GM21737 (cell line): ENCODE results near the gene SUCNR1.
"Not testable (repeated sequence)": the region's sequence is repeated elsewhere in the genome, so short reads cannot be mapped to it uniquely, and the experiment has no call there.

Experiments
- ATAC-seq: cut with Tn5 transposase; IDR thresholded peaks from one replicate; pipeline ENCODE4 v1.9.1; 2021; ENCODE audit warnings: mild to moderate bottlenecking, moderate library complexity; ENCODE audit not compliant: unreplicated experiment

The SUCNR1 gene

GRCh38 chr3:151900884-151901643, 27.6 kb downstream of the SUCNR1 start:
- ATAC-seq: no peak

DNA sequence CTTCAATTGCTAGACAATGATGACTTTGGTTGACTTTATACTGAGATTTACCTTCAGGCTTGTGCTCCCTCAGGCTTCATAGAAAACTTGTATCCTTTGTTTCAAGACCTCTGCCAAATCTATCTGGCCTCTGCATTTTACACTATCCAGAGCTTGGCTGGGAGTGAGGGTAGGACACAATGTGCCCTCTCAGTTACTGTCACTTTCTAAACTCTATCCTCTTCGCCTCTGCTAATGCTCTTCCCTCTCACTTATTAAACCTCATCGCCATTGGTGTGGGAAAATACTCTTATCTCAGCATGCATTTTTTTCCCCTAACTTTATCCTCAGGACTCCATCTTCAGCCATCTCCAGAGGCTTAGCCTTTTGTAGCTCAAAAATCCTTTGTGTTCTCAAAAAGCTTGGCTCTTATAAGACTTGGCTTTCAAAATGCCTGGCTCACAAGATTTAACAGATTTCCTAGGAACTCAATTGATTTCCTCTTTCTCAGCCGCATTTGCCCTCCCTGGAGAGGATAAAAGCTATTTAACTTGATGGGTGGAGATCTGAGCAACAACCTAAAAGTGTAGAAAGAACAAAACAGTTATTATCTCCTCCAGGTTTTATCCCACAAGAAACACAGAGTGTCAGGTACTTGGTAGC, 28.3 kb downstream of the SUCNR1 start:
- ATAC-seq: no peak

- no peak for ATAC-seq
These were observed 30.1 kb downstream of the SUCNR1 start for GRCh38 chr3:151903501-151903991.

GRCh38 chr3:151905647-151906046, 32.2 kb downstream of the SUCNR1 start:
- ATAC-seq: no peak

DNA sequence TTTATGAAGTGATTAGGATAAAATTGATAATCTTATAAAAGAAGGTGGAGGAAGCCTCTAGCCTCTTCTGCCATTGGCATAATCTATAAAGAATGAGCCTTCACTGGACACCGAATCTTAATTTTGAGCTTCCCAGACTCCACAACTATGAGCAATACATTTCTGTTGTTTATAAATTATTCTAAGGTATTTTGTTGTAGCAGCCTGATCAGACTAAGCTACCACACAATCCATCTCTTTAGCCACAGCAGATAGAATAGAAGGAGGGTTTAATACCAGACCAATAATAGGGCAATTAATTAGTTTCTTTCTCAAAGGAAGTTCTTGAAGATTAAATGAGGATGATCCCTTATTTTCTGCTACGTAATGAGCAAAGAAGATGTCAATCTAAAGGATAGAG, 33.3 kb downstream of the SUCNR1 start:
- ATAC-seq: no peak

- no peak for ATAC-seq
These were observed 35.0 kb downstream of the SUCNR1 start for GRCh38 chr3:151908399-151908798.

- no peak for ATAC-seq
These were observed 36.4 kb downstream of the SUCNR1 start for GRCh38 chr3:151909681-151910405.

DNA sequence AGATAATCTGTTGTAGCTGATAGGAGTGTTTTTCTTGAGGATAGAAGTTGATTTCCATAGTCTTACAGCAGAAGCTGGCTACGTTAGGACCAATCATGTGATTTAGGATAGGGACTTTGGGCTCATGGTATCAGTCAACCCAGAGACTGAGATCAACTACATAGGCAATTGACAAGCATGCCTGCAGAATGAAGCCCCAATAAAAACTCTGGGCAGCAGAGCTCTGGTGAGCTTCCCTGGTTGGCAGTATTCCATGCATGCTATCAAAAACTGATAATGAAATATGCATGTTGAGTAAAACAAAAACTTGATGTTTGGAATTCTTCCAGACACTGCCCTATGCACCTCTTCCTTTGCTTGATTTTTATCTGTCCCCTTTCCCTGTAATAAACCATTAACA, 38.0 kb downstream of the SUCNR1 start:
- ATAC-seq: no peak

DNA sequence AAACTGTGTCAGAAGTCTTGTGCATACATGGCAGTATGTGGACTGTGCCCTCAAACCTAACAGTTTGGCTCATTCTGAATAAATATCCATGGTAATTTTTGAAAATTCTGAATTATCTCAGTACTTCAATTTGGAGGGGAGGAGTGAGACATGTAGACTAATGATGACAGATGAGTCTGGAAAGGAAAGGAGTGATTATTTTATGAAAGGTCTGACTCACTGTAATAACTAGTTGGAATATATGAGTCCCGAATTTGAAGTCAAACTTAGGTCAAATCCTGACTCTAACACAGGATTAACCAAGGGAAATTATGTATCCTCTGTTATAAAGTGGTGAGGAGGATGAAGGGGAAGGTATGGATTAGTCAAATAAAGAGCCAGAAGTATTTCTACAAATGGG, 38.6 kb downstream of the SUCNR1 start:
- no peak for ATAC-seq

- ATAC-seq: no peak
These were observed 43.3 kb downstream of the SUCNR1 start for GRCh38 chr3:151916781-151917180.

GRCh38 chr3:151918253-151919029, 45.0 kb downstream of the SUCNR1 start:
- ATAC-seq: no peak

DNA sequence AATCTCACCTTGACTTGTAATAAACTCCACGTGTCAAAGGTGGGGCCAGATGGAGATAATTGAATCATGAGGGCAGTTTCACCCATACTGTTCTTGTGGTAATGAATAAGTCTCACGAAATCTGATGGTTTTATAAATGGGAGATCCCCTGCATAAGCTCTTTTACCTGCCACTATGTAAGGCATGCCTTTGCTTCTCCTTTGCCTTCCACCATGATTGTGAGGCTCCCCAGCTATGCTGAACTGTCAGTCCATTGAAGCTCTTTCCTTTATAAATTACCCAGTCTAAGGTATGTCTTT, 45.5 kb downstream of the SUCNR1 start:
- no peak for ATAC-seq

GRCh38 chr3:151919446-151919845, 46.0 kb downstream of the SUCNR1 start:
- ATAC-seq: no peak

- ATAC-seq: no peak
These were observed 50.5 kb downstream of the SUCNR1 start for GRCh38 chr3:151923901-151924300.

GRCh38 chr3:151924753-151925152, 51.3 kb downstream of the SUCNR1 start:
- no peak for ATAC-seq

DNA sequence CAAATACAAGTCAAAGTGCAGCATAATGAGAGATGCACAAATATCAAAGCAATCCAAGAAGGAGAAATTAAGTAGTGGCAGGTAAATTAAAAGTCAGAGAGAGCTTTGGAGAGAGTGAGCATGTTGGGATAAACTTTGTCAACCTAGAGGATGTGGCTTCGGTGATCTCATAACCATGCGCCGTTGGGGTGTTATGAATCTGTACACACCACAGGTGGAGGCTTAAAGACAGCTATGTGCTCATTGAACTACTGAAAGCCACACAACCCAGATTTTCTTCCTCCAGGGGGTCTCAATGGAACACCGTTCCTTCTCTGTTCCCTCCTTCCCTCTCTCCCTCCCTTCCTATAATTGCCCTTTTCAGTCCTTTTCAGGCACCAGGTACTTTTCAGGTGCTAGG, 52.0 kb downstream of the SUCNR1 start:
- no peak for ATAC-seq

DNA sequence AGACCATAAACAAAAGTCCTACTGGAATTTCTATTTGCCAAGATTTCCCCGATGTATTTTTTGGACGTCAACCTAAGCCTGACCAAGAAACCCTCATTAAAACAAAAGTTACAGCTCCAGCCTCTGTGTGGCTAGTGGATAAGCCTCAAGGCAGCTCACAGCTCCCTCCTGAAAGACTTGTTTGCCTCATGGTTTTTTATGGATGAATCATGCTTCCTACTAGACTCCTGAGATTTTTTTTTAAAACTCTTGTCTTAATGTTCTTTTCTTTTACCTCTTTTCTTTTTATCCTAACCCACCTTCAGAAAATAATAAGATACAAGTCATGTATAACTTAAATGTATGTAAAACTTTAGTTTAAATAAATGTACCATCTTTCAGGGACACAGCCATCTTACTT, 52.4 kb downstream of the SUCNR1 start:
- no peak for ATAC-seq

DNA sequence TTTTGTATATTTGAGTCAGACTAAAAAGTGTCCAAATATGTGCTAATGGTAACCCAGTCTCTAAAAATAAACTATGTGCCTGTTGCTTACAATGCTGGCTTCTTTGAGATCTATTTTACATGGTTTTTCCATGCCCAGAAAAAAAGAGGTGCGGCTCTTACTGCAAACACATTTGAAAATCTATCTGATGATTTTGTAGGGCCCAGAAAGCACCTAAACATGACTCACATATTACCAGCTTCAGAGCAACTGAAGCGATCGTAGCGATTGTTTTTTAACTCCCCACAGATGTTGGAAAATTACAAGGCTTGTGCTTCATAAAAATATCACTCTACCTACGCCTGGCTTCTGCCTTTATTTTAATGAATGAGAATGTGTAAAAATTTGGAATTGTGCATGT, 53.5 kb downstream of the SUCNR1 start:
- ATAC-seq: no peak

- ATAC-seq: not testable (repeated sequence)
These were observed 54.6 kb downstream of the SUCNR1 start for GRCh38 chr3:151927915-151928525.

- ATAC-seq: no peak
These were observed 57.7 kb downstream of the SUCNR1 start for GRCh38 chr3:151931171-151931570.
